Fibroblast of mammary gland (primary cell): ENCODE data around the gene DRD1.

Source experiments
- DNase-seq: peaks from one replicate; pipeline ENCODE4 v3.0.0-alpha.2; 2010; ENCODE audit warnings: low read depth
- H3K4me3 ChIP-seq: 2 replicates; pipeline ENCODE4 v1.5.1; 2011; ENCODE audit warnings: low read depth, mild to moderate bottlenecking, low read length, moderate library complexity; ENCODE audit not compliant: control insufficient read depth
- CTCF ChIP-seq: conservative IDR thresholded peaks from 2 replicates; pipeline ENCODE4 v1.5.1; 2011; ENCODE audit warnings: low read depth, low read length, inconsistent platforms; ENCODE audit not compliant: control insufficient read depth, insufficient read depth

DRD1 gene

DNA sequence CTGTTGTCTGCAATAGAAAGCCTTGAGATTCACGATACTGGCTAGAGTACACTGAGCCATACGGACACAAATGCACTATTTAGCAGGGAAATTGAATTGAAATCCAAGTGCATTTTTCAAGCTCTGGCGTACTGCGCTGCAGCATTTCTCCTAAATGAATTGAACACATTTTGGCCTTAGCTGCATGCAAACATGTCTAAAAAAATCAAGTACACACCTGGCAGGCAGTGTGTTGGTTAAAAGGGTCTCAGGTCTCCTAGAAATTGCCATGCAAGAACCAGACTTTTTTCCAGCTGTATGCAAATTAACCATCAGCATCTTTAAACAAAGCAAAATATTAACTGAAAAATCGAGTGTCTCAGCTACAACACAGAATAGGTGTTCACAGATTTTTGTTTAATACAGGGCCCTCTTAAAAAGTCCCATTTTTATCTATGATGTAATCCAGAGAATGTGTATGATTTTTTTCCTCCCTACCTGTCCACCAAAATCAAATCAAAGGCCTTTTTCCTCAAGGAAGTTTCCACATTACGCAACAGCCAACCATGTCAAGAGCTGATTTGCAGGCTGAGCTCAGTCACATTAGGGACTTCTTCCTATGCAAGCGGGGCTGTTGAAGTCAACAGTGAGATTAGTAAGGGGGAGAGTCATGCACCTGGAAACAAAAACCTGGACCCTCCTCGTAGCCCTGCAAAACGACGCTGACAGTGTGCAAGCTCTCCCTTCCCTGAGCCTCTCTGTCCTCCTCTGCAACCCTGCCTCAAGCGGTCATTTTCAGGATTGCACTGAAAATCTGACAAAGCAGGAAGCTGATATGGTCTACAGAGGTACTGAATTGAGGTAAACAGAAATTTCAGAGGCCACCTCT is 20.3 kb upstream of the DRD1 start:
- DNase-seq: peak; percentile 35
- no peak overlapping the region for H3K4me3 ChIP-seq
- TF ChIP-seq CTCF: peak; percentile 78

DNA sequence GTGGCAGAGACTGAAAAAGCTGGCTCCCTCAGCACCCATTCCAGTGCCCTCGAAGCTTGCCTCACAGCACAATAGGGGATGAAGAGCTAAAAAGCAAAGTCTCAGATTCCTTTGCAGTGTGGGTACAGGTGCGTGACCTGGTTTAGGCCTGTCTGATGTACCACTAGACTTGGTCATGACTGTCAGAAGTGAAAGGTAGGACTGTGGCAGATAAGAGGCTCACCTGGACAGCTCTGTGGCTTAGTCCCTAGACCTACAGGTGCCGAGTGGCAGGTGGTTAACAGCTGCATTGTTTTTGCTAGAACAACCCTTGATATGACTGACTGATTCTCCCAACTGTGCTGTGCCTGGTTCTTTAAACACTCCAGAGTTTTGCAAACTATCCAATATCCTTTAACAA is 19.7 kb upstream of the DRD1 start:
- no peak overlapping the region for H3K4me3 ChIP-seq
- no peak for DNase-seq
- no peak for TF ChIP-seq CTCF

DNA sequence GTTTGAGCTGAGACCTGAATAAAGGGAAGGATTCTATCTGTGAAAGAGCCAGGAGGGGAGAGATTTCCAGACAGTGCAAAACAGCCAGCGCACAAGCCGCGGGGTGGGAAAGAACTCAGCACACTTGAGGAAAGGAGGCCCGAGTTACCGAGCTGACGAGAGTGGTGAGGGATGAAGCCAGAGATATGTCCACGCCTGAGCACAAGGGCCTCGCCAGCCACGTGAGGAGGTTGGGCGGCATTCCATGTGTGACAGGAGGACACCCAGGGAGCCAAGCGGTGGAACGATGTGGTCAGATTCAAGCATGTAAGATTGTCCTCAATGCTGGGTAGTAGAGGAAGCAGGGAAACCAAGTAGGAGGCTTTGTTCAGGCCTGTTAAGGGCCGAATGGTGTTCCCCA is 17.4 kb upstream of the DRD1 start:
- no peak for DNase-seq
- H3K4me3 ChIP-seq: no peak overlapping the region
- TF ChIP-seq CTCF: no peak

GRCh38 chr5:175460552-175460951 is 16.6 kb upstream of the DRD1 start:
- H3K4me3 ChIP-seq: no peak overlapping the region
- no peak for TF ChIP-seq CTCF
- no peak for DNase-seq

- H3K4me3 ChIP-seq: no peak overlapping the region
- peak; percentile 38 for TF ChIP-seq CTCF
- DNase-seq: no peak
Observed at GRCh38 chr5:175460126-175460525, 16.1 kb upstream of the DRD1 start.

DNA sequence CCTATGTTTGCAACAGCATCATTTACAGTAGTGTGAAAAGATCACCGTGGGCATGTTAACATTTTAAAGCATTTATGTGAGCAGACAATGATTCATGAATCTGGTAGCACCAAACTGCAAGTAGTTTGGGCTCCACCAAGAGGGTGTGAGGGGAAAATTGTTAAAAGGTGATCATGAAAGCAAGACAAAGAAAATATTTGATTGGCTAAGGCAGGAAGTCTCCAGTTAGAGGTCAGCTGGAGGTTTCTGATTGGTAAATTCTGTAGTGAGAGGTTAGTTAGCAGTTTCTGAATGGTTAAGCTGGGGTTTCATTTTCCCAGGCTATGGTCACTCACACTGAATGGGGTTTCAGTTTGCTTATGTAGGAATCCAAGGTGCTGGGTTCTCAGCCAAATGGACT is 13.5 kb upstream of the DRD1 start:
- no peak overlapping the region for H3K4me3 ChIP-seq
- TF ChIP-seq CTCF: no peak
- no peak for DNase-seq
